Neural progenitor cell (in vitro differentiated cells): ENCODE measurements around the gene PBX3. TPM values are rescaled to one million over a fixed set of nuclear protein-coding genes. Genes with fewer than 3 reads are reported as not detected.

Experiments
- DNase-seq: peaks from one replicate; pipeline ENCODE4 v3.0.0-alpha.2; 2016; ENCODE audit warnings: low spot score
- H2AFZ ChIP-seq: fragments of 200-600 bp; sonication (generic); replicated peaks from 2 replicates; pipeline ENCODE4 v1.6.1; 2016; ENCODE audit warnings: antibody characterized with exemption
- H3F3A ChIP-seq: fragments of 200-600 bp; sonication (generic); 2 replicates; pipeline ENCODE4 v1.6.1; 2016; ENCODE audit warnings: antibody characterized with exemption, low read depth
- H3K27ac ChIP-seq: fragments of 200-600 bp; sonication (generic); 2 replicates; pipeline ENCODE4 v1.5.1; 2016; ENCODE audit warnings: mild to moderate bottlenecking
- H3K27me3 ChIP-seq: fragments of 200-600 bp; sonication (generic); 2 replicates; pipeline ENCODE4 v1.6.1; 2016; ENCODE audit warnings: mild to moderate bottlenecking, moderate library complexity
- H3K36me3 ChIP-seq: fragments of 200-600 bp; sonication (generic); 2 replicates; pipeline ENCODE4 v1.5.1; 2016
- H3K4me1 ChIP-seq: fragments of 200-600 bp; sonication (generic); 2 replicates; pipeline ENCODE4 v1.6.1; 2016; ENCODE audit warnings: mixed run types
- H3K4me2 ChIP-seq: fragments of 200-600 bp; sonication (generic); 2 replicates; pipeline ENCODE4 v1.6.1; 2016
- H3K4me3 ChIP-seq: fragments of 200-600 bp; sonication (generic); 2 replicates; pipeline ENCODE4 v1.5.1; 2016
- H3K79me2 ChIP-seq: fragments of 200-600 bp; sonication (generic); 2 replicates; pipeline ENCODE4 v1.6.1; 2016; ENCODE audit warnings: low read depth
- H3K9ac ChIP-seq: fragments of 200-600 bp; sonication (generic); 2 replicates; pipeline ENCODE4 v1.6.1; 2016
- H3K9me3 ChIP-seq: fragments of 200-600 bp; sonication (generic); 2 replicates; pipeline ENCODE4 v1.5.1; 2016; ENCODE audit warnings: low read depth
- H4K20me1 ChIP-seq: fragments of 200-600 bp; sonication (generic); 2 replicates; pipeline ENCODE4 v1.6.1; 2016; ENCODE audit warnings: low read depth
- H3K27ac Mint-ChIP-seq: 3 replicates; pipeline ENCODE4 v1.8.0; 2021; ENCODE audit warnings: mixed read lengths
- H3K27me3 Mint-ChIP-seq: 2 replicates; pipeline ENCODE4 v1.8.0; 2022; ENCODE audit warnings: low read depth, mild to moderate bottlenecking, inconsistent platforms, moderate library complexity, mixed read lengths; ENCODE audit not compliant: insufficient read depth
- H3K36me3 Mint-ChIP-seq: 3 replicates; pipeline ENCODE4 v1.8.0; 2021; ENCODE audit warnings: mixed read lengths
- H3K4me1 Mint-ChIP-seq: 3 replicates; pipeline ENCODE4 v1.8.0; 2021; ENCODE audit warnings: mixed read lengths
- H3K4me3 Mint-ChIP-seq: 3 replicates; pipeline ENCODE4 v1.8.0; 2021; ENCODE audit warnings: mild to moderate bottlenecking, moderate library complexity, mixed read lengths
- H3K9me3 Mint-ChIP-seq: 3 replicates; pipeline ENCODE4 v1.8.0; 2020; ENCODE audit warnings: mixed read lengths
- EZH2 ChIP-seq: fragments of 200-600 bp; sonication (generic); IDR thresholded peaks from 2 replicates; pipeline ENCODE4 v1.6.1; 2017; ENCODE audit warnings: antibody characterized with exemption, mild to moderate bottlenecking, moderate library complexity
- EZH2phosphoT487 ChIP-seq: fragments of 200-600 bp; sonication (generic); IDR thresholded peaks from 2 replicates; pipeline ENCODE4 v1.6.1; 2017; ENCODE audit warnings: antibody characterized with exemption
- total RNA-seq: library from RNA; depleted of rRNA; stranded (reverse); fragments of >200 nt; gene quantifications from 2 replicates; pipeline ENCODE4 v1.2.3, GENCODE V29; 2015; ENCODE audit warnings: low replicate concordance
- TF ChIP-seq, protein P1 (sequence below): fragments of 200-600 bp; sonication (generic); IDR thresholded peaks from 2 replicates; pipeline ENCODE4 v1.5.1; 2017; ENCODE audit warnings: antibody characterized with exemption, mild to moderate bottlenecking

PBX3 gene
- total RNA-seq, 1 donor from 2014 or later = 99.5 TPM

DNA sequence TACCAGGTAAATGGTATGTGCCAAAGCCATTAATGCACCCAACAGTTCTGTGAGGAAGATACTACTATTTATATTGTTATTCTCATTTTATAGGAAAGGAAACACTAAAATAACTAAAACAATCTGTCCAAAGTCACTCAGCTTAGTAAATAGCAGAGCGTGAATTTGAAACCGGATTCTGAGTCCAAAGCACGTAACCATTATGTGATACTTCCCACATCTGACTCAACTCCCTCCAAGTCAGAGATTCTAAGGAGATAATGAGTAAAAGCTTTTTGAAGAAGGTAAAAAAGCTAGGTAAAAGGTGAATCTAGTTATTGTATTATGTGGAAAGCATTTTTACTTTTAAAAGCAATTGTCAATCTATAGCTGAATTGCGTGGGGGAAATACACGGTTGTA is 208.9 kb downstream of the PBX3 start:
- Histone ChIP-seq H3K4me2 (no peak overlapping the region), H3K9ac (no peak overlapping the region), H3K79me2 (no peaks in the 10 kb centered on the region), H3F3A (no peaks in the 10 kb centered on the region), H3K27ac (no peak overlapping the region), H3K36me3 (no peaks in the 10 kb centered on the region), H3K9me3 (no peaks in the 10 kb centered on the region), H3K4me1 (peaks cover 12% of the 10 kb centered on the region), H4K20me1 (peaks cover 12% of the 10 kb centered on the region), H3K27me3 (no peaks in the 10 kb centered on the region), H3K4me3 (no peak overlapping the region), H2AFZ (no peak overlapping the region)
- H3K27me3 Mint-ChIP-seq = peaks cover 3% of the 10 kb centered on the region
- peaks cover 35% of the 10 kb centered on the region for H3K4me1 Mint-ChIP-seq
- no peak for TF ChIP-seq EZH2phosphoT487
- TF ChIP-seq, protein P1, sequence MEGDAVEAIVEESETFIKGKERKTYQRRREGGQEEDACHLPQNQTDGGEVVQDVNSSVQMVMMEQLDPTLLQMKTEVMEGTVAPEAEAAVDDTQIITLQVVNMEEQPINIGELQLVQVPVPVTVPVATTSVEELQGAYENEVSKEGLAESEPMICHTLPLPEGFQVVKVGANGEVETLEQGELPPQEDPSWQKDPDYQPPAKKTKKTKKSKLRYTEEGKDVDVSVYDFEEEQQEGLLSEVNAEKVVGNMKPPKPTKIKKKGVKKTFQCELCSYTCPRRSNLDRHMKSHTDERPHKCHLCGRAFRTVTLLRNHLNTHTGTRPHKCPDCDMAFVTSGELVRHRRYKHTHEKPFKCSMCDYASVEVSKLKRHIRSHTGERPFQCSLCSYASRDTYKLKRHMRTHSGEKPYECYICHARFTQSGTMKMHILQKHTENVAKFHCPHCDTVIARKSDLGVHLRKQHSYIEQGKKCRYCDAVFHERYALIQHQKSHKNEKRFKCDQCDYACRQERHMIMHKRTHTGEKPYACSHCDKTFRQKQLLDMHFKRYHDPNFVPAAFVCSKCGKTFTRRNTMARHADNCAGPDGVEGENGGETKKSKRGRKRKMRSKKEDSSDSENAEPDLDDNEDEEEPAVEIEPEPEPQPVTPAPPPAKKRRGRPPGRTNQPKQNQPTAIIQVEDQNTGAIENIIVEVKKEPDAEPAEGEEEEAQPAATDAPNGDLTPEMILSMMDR = no peak
- DNase-seq = no peak
- H3K9me3 Mint-ChIP-seq = no peaks in the 10 kb centered on the region
- no peak overlapping the region for H3K4me3 Mint-ChIP-seq
- H3K27ac Mint-ChIP-seq = no peak overlapping the region
- peaks cover 7% of the 10 kb centered on the region for H3K36me3 Mint-ChIP-seq

- peaks cover 13% of the 10 kb centered on the region for H3K36me3 ChIP-seq
- no peaks in the 10 kb centered on the region for H3K27me3 ChIP-seq
- H2AFZ ChIP-seq = no peak overlapping the region
- no peak for DNase-seq
- Mint-ChIP-seq H3K27me3 (peaks cover 5% of the 10 kb centered on the region), H3K27ac (no peak overlapping the region), H3K4me3 (no peak overlapping the region), H3K36me3 (peaks cover 16% of the 10 kb centered on the region), H3K4me1 (peaks cover 44% of the 10 kb centered on the region), H3K9me3 (no peaks in the 10 kb centered on the region)
- no peak overlapping the region for H3K9ac ChIP-seq
- peaks cover 16% of the 10 kb centered on the region for H4K20me1 ChIP-seq
- no peaks in the 10 kb centered on the region for H3K9me3 ChIP-seq
- H3K4me1 ChIP-seq = peaks cover 21% of the 10 kb centered on the region
- no peak for TF ChIP-seq EZH2phosphoT487
- TF ChIP-seq, protein P1 = no peak
- no peak for TF ChIP-seq EZH2
- H3K4me3 ChIP-seq = no peak overlapping the region
- H3K4me2 ChIP-seq = no peak overlapping the region
- H3F3A ChIP-seq = no peaks in the 10 kb centered on the region
- no peaks in the 10 kb centered on the region for H3K79me2 ChIP-seq
- no peak overlapping the region for H3K27ac ChIP-seq
Observed at GRCh38 chr9:125959315-125959714, 212.1 kb downstream of the PBX3 start.

- Histone ChIP-seq H2AFZ (no peak overlapping the region), H3K9ac (no peak overlapping the region), H3K9me3 (no peaks in the 10 kb centered on the region), H3K27me3 (no peaks in the 10 kb centered on the region), H3F3A (no peaks in the 10 kb centered on the region), H3K4me2 (no peak overlapping the region), H3K79me2 (no peaks in the 10 kb centered on the region), H3K4me3 (no peak overlapping the region), H3K4me1 (peaks cover 21% of the 10 kb centered on the region), H3K36me3 (peaks cover 13% of the 10 kb centered on the region), H3K27ac (no peak overlapping the region), H4K20me1 (peaks cover 16% of the 10 kb centered on the region)
- no peak for DNase-seq
- Mint-ChIP-seq H3K36me3 (peaks cover 18% of the 10 kb centered on the region), H3K27me3 (peaks cover 5% of the 10 kb centered on the region), H3K27ac (no peak overlapping the region), H3K4me3 (no peak overlapping the region), H3K9me3 (no peaks in the 10 kb centered on the region), H3K4me1 (peaks cover 43% of the 10 kb centered on the region)
- TF ChIP-seq, protein P1 = no peak
- TF ChIP-seq EZH2phosphoT487 = no peak
- no peak for TF ChIP-seq EZH2
Observed at GRCh38 chr9:125959951-125960619, 212.9 kb downstream of the PBX3 start.
